GM08714 (cell line): ENCODE results near the gene ADAMTS17.
A peak's percentile ranks its signal among the peaks of the same experiment; 100 is the strongest.
"Not testable (repeated sequence)": the region's sequence is repeated elsewhere in the genome, so short reads cannot be mapped to it uniquely, and the experiment has no call there.

Experiments
- H3K4me3 ChIP-seq: fragments of 200-500 bp; sonication (Bioruptor generic); 2 replicates; pipeline ENCODE4 v1.5.1; 2014; ENCODE audit warnings: mild to moderate bottlenecking, low read length, inconsistent platforms
- ZNF274 ChIP-seq: IDR thresholded peaks from 2 replicates; pipeline ENCODE4 v1.6.1; 2012; ENCODE audit warnings: mild to moderate bottlenecking, low read depth, low read length

Gene ADAMTS17

DNA sequence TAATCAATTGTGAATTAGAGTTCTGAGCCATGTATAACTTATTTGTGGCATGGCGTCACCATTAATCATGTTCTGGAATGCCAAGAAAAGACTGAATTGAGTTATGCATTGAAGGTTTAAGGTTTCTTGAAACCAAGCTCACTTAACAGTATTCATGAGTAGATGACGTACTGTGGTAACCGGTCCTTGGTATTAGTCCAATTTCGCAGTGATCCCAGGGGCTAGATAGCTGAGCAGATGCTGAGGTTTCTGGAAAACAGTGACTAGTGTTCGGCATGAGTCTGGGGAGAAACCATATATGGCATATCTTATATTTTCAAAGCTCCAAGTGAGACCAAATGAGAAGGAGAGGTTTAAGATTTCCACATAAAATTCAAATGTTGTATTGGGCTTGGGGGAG is 390.3 kb downstream of the ADAMTS17 start:
- H3K4me3 ChIP-seq, result no peak overlapping the region
- TF ChIP-seq ZNF274, result no peak

DNA sequence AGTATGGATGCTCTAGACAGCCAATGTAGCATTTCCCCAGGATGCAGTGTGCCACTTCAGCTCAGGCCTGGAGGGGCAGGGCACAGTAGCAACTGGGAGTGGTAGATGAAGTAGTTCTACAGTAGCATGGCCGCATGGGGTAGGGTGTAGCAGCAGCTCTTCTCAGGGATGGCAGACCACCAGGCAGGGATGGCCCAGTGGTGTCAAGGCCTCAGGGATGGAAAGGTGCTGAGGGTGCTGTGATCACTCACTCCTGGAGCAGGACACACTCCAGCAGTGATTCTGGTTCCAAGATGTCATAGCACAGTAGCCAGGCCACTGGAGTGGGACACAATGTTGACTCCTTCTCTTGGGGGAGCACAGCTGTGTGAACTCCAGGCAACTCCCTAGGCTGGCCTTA is 397.6 kb downstream of the ADAMTS17 start:
- H3K4me3 ChIP-seq, result no peak overlapping the region
- no peak for TF ChIP-seq ZNF274

DNA sequence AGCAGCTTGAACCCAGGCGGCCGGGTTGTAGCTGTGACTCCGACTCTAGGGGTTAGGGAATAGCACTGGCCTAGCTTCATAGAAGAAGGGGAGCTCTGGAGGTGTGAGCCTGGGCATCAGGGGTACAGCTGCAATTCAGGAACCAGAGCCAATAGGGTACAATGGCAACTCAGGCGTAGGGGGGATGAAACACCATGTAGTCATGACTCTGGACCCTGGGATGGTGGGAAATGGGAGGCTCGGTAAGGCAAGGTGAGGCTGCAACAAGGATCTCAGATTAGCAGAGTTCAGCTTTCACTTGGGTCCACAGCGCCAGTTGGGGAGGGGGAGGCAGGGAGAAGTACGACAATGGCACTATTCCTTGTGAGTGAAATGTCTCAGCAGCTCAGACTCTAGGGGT is 398.3 kb downstream of the ADAMTS17 start:
- no peak for TF ChIP-seq ZNF274
- no peak overlapping the region for H3K4me3 ChIP-seq

DNA sequence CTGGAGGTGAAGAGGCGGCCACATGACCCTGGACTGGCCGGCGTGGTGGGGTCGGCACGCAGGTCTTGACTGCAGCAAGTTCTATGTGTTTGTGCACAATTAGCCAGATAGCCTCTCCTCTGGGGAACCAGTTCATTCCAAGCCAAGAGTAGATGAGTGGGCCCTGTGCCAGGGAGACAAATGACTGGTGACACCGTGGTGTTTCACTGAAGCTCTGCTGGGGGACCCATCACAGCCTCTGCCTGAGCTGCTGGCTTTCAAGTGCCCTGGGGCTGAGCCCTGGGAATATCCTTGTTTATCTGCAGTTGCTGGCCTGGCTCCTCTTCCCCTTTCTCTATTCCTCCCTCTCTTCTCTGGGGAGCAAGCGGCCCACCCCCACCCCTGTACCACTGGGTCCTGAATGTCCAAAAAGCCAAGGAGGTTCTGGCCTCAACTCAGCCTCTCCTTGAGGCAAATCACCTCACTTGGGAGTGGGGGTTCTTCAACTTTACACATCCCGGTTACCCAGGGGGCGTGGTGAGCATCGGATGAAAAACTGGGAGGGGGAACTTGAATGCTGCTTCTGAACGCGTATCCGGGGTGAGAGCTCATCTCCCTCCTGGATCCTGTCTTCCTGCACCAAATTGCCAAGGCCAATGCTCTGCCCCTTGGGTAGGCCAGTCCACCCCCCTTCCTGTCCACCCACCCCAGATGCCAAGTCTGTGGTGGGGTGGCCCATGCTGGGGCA is 408.9 kb downstream of the ADAMTS17 start:
- no peak overlapping the region for H3K4me3 ChIP-seq
- TF ChIP-seq ZNF274, result no peak

DNA sequence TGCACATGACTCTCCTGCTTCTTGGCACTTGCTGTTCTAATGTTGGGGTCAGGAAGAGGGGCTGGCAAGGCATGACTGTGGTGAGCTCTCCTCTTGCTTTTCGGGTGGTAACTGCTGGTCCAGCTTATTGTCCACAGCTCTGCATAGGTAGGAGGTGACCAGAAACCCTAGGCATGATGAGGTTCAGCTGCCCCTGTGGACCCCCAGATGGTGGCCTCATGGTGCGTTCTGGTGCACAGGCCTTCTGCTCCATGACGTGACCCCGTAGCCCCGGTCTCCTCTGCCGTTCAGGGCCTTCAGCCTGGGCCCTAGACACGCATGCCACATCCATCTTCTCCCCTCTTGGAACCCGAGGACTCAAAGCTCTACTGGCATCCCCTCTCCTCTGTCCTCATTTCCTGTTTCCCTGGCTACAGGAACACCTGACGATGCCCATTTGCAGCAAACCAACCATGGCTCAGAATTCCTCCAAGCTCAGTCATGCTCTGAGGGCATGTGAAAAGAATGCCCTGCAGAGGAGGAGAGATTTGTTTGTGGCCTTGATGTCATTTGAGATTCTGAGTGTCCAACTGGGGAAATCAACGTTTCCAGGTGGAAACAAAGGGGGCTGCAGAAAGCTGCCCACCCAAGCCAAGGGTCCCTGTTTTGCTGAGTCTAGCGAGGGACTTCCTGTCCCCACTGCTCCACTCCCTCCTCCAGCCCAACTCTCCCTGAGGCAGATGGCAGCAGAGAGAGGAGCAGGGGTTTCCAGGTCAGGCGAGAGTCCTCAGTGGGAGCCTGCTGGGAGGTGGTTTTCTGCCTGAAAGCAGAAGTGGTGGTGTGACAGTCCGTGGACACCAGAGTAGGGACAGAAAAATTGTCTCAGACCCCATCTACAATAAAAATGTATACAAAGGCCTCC is 409.8 kb downstream of the ADAMTS17 start:
- TF ChIP-seq ZNF274, result no peak
- no peak overlapping the region for H3K4me3 ChIP-seq

DNA sequence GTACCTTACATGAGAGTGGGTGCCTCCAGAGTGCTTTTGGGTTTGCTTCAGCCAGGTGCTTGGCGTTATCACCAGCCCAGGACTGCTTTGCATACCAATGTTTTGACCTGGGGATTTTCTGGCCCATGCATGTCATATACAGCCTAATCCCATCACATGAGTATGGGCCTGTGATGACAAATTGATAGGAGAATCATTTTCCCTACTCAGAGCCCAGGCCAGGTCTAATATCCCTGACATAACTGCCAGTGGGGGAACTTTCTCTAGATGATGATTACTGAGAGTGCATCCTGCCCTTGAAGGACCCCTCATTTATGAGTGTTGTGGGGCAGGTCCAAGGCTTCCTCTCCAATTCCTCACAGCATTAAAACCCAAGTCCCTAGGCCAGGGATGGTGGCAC is 411.1 kb downstream of the ADAMTS17 start:
- no peak for TF ChIP-seq ZNF274
- no peak overlapping the region for H3K4me3 ChIP-seq

DNA sequence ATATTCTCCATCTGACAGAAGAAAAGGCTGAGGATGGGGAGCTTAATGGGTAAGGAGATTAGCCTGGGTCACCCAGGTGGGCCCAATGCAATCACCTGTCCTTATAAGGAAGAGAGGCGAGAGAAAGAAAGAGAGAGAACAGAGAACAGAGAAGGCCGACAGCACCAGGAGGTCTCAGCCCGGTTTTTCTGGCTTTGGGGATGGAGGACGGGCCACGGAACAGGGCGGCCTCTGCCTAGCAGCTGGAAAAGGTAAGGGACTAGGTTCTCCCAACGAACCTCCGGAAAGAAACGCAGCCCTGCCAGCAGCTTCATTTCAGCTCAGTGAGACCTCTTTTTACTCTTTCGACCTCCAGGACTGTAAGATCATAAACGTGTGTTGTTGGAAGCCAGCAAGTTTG is 412.5 kb downstream of the ADAMTS17 start:
- TF ChIP-seq ZNF274, result no peak
- H3K4me3 ChIP-seq, result no peak overlapping the region

DNA sequence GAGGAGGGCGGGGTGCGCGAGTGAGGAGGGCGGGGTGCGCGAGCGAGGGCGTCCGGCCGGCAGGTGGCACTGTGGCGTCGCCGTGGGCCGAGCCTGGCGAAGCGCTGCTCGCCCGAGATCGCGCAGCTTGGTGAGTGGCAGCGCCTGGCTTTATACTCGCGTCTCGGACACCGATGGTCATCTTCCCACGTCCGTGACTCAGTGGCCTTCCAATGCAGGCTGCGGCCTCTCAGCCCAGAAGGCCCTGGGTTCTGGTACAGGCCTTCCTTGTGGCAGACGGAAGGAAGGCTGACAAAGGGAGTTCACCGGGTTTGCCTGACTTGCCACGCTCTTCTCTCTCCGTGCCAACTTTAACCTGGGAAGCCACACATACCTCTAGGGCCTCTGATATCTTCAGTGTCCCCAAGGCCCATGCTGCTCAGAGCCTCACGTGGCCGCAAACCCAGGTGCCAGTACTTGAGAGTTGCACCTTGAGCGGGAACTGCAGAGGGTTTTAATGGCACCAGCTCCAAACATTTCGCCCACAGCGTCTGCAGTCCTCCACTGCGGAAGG is 413.3 kb downstream of the ADAMTS17 start:
- TF ChIP-seq ZNF274, result no peak
- H3K4me3 ChIP-seq, result peak overlapping the region; percentile 56; the same call in 1 of the 2 replicates

DNA sequence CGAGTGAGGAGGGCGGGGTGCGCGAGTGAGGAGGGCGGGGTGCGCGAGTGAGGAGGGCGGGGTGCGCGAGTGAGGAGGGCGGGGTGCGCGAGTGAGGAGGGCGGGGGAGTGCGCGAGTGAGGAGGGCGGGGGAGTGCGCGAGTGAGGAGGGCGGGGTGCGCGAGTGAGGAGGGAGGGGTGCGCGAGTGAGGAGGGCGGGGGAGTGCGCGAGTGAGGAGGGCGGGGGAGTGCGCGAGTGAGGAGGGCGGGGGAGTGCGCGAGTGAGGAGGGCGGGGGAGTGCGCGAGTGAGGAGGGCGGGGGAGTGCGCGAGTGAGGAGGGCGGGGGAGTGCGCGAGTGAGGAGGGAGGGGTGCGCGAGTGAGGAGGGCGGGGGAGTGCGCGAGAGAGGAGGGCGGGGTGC is 415.2 kb downstream of the ADAMTS17 start:
- not testable (repeated sequence) for H3K4me3 ChIP-seq

DNA sequence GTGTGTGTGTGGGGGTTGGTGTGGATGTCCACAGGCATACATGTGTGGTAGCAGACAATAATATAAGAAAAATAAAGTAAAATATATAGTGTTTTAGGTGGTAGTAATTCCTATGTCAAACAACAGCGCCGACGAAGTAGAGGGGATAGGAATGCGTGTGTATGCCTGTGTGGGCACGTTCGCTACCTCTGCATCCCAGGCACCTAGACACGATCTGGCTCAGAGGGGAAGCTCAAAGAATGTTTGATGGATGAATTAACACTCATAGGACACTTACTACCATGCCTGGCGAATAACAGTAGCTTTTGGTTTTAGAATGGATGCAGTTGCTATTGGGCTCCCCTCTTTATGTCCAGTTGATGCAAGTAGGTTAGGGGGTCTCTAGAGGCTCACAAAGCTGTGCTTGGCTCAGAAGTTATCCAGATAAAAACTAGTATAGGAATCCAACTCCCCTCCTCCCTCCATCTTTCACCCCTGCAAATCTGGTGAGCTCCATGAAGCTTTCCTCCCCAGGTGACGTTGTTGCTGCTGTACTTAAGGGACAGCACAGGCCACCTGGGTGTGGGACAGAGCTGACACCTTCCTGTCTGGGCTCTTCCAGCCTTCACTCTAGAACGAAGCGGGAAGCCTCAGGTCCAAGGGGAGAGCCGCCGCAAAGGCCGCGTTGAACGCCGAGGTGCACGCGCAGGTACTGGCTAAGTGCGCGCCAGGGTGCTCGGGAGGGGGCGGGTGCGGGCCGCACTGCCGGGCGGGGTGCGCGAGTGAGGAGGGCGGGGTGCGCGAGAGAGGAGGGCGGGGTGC is 415.9 kb downstream of the ADAMTS17 start:
- TF ChIP-seq ZNF274, result no peak
- H3K4me3 ChIP-seq, result peak overlapping the region; percentile 61; the same call in 1 of the 2 replicates

DNA sequence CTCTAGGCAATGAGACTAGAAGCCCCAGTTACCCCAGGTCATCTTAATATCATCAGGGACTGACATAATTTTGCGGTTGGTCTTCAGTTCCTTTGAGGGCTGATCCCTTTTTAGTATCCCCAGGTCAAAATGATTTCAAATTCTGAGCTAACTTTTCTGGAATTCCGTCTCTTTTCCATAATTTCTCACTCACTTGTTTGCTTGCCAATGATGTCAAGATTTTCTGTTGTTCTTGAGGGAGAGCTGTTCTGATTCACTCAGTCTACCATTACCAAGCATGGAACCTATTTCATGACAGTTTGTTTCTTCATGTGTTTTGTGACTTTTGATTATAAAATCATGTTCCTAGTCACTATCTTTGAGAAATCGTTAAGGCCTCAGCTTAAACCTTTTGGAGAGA is 418.1 kb downstream of the ADAMTS17 start:
- H3K4me3 ChIP-seq, result no peak overlapping the region
- TF ChIP-seq ZNF274, result no peak
